H4 (cell line): ENCODE data around the gene FOXP3. TPM values are rescaled to one million over a fixed set of nuclear protein-coding genes. Genes with fewer than 3 reads are reported as not detected.

Experiments
- DNase-seq: peaks from one replicate; pipeline ENCODE4 v3.0.0-alpha.2; 2015; ENCODE audit warnings: low spot score
- total RNA-seq: library from RNA; depleted of rRNA; stranded (reverse); fragments of >200 nt; shearing (Covaris generic); gene quantifications from 2 replicates; pipeline ENCODE4 v1.2.3, GENCODE V29; 2014; rRNA removed

FOXP3 gene
- total RNA-seq, 1 experiment from 2014 or later = not detected

DNA sequence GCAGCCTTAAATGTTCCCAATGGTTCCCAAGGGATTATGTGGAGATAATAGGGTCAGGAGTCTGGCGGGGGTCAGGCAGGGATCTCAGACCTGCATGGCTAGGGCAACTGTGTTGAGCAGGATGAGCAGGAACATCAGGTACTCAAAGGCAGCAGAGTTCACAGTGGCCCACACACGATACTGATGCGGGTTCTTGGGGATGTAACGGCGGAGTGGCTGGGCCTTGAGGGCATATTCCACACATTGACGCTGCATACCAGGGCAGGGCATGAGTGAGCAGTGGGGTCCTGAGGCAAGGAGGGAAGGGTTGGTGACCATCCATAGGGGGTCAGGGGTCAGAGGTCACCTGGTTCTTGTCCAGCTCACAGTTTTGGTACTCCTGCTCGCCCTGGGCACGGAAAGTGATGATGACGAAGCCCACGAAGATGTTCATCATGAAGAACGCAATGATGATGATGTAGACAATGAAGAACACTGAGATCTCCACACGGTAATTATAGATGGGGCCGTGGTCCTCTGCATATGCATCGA lies 49.4 kb downstream of the FOXP3 start:
- DNase-seq = no peak

DNA sequence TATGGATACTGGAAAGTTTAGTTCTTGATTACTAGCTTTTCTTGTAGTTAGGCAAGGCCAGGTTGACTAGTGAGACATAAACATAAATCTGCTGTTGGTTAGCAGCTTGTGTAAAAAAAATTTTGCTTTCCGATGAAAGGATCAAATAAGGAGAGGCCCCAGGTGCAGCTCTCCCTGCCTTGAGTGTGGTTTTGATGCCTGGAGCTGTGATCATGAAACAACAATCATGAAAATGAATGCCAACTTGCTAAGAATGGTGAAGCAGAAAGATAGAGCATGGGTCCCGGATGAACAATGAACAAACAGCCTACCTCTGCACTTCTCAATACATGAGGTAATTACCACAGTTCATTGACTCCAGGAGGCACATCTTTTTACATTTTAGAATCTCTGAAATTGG lies 50.1 kb downstream of the FOXP3 start:
- DNase-seq = no peak

DNA sequence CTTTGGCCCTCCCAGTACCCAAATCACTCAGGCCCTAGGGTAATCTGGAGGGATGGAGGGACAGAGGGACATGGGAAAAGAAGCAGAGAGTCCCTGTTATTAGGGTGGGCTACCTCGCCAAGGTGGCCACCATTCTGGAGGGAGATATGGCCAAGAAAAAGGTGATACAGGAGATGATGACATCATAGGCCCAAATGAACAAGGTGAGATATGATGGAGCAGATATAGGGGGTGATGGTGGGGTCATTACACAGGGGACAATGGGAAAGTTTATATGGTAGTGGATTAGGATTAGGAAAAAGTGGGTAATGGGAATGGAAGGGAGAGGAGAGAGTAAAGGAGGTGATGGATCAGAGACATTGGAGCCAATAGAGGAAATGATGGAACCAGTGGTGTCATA lies 51.6 kb downstream of the FOXP3 start:
- DNase-seq = no peak

DNA sequence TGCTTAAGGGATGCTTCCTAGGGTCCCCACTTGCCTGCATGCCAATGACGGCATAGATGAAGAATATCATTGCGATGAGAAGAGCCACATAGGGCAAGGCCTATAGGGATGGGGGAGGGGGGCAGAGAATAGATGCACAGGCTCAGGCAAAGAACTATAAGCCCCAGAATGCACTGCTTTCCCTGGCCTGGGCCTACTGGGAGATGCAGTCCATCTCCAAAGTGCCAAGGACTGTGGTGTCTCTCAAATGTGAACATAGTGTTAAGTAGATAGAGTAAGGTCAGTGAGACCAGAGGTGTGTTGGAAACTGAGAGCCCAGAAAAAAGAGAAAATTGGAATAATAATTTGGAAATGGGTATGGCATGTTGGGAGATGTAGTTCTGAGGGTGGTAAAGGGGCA lies 52.3 kb downstream of the FOXP3 start:
- DNase-seq = no peak

DNA sequence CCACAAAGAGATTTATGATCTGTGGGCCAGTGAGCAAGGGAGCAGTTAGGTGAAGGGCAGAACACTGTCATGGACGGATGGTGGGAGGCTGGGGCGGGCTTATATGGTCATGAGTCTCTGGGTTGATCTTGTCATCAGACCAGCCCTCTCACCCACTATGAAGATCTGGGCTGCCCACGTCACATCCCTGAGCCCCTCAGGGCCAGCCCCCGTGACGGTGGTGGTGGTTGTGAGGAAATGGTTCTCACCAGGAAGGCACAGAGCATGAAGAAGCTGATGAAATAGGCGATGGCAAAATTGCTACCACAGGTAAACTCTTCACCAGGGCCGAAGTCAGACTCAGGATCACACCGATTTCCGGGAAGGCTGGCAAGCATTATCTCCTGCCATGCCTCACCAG lies 53.4 kb downstream of the FOXP3 start:
- DNase-seq = no peak

DNA sequence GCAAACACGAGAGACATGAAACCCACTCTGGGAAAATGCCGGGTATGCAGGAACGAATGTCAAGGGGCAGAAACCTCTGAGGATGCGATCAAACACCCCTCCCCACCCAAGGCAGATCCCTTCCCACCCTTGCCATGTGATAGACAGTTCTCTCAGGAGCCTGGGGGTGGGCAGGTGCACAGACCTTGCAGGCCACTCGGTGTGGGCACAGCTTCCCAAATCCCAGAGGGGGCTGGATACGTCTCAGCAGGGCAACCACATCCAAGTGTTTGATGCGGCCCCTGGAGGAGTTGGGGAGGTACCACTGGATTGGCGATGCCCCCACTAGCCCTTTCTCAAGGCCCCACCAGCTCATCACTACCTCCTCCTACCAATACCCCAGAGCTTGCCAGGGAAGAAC lies 54.1 kb downstream of the FOXP3 start:
- DNase-seq = no peak

DNA sequence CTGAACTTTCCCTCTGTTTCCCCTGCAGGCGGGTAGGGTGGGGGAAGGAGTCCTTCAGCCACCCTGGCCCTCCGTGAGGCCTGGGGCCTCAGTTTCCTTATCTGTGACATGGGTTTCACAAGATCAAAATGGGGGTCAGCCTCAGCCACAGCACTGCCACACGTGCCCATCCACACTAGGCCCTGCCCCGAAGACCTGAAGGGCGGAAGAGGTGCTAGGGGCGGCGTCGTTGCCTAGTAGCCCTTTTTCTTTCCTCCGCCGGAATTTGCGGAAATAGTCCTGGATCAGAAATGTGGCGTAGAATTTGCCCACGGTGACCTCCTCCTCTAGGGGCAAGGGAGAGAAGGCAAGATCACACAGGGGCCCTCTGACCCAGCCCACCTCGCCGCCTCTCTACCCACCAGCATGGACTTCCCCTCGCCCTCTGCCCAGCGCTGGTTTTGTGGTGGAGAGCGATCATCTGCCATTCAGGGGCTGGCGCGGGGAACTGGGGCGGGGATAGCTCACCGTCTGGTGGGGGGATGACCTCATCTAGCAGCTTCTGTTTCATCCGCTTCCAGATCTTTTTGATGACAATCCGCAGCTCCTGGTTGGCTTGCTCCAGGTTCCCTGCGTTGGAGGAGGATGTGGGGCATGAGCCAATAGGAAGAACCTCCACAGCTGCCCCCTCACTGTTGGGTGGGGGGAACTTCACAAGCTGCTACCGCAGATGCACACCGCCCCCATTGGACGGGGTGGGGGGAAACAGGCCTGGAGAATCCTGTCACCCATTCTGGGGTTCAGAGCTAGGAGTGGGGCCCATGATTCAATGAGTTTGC lies 54.9 kb downstream of the FOXP3 start:
- no peak for DNase-seq

DNA sequence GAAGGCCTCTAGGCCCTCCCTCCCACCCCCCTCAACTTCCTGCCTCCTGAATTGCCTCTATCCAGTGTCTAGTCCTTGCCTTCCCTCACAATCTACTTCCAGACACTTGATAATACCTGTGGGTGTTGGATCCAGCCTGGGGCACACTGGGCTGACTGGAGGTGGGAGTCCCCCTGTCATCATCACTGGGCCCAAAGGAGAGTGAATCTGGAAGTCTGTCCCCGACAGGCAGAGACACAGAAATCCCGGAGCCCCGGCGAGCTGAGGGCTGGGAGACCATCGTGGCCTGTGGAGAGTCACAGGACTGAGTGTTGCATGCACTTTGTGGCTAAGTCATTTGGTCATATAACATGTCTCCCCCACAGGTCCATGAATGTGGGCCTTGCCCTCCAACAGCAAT lies 56.1 kb downstream of the FOXP3 start:
- DNase-seq = no peak

DNA sequence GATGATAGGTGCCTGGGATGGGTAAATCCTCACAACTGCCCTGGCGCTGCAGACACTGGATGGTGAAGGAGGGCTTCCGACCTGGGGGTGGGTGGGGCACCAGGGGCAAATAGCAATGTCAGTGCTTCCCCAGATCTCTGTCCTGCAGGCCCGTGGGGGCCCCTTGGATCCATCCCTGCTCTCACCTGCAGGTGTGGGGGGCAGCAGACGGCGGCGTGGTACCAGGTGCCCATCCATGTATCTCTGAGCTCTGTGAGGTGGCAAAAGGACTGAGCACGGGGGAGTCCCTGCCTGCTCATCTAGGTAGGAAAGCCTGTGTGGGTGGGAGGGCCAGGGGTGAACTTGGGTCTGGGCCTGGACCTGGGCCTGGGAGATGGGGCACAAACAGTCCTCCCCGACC lies 58.0 kb downstream of the FOXP3 start:
- DNase-seq = no peak

DNA sequence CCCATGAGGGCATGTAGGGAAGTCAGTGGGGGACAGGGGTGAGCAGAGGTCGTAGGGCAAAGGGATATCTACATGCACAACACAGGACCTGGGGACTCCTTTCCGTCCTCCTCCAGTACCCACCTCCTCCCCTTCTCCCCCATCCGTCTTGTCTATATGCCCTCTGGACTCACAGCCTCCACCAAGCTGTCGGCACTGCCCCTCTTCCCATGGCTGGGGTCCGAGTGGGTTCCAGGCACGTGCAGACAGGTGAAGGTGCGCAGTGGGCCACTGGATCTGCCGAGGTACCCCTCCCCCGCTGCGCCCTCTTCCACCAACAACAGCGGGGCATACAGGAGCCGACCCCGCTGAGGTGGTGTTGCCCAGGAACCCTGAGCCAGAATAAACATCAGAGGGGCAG lies 59.1 kb downstream of the FOXP3 start:
- no peak for DNase-seq

DNA sequence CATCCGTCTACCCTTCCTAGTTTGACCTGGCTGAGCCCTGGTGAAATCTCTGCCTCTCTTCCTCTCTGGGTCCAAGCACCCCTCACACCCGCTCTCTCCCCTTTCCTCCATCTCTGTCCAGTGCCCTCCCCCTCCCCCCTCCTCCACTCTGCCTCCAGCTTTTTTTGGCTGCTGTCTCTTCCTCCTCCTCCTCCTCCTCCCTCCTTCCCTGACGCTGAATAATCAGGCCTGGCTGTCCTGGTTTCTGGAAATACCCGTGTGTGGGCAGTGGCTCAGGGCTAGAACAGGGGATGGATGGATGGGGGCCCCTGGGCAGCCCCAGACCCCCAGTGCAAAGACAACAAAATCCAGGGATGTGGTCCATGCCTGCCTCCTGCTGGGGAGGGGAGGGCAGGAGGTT lies 59.8 kb downstream of the FOXP3 start:
- DNase-seq = no peak

DNA sequence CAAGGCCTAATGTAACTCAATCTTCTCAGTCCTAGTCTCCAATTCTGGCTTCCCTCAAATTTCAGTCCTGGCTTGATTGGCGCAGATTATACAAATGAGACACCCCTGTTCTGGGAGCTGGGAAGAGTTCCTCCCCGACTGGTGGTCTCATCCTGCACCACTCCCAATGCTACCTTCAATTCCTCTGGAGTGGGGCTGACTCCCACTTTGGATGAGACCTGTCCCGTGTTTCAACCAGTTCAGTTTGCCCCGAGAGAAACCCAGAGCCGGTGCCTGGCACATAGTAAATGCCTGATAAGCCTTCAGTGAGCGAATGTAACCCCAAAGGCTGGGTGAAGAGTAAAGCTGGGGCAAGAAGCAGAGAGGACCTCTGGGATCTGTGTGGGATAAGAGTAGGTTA lies 60.5 kb downstream of the FOXP3 start:
- DNase-seq = no peak

DNA sequence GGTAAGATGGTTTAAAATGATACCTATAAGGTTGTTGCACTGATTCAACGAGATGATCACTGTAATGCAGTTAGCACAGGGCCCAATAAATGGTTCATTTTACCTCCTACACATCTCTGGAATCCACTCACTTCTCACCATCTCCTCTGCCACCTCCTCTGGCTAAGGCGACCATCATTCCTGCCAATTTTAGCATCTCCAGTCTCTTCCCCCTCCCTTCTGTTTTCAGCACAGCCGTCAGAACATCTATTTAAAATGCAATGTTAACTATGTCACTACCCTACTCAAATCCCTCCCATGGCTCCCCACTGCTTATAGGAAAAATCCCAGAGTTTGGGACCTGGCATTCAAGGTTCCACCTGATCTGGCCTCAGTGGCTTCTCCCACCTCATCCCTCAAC lies 61.0 kb downstream of the FOXP3 start:
- no peak for DNase-seq

DNA sequence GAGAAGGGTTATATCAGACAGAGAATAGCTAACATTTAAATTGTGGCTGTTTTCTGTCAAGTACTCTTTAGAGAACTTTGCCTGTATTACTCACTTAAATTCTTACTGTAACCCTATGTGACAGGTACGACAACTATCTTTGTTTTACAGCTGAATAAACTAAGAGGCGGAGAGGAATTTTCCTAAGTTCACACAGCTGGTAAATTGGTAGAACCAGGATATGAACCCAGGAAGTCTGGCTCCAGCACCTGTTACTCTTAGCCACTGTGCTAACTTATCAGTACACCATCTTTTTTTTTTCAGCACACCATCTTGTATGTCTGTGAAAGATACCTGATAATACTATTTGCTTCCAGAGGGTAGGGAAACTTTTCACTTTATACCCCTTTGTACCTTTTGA lies 62.5 kb downstream of the FOXP3 start:
- no peak for DNase-seq

Other genes with a start within 250 kb of the FOXP3 start
- 23.7 and 47.1 TPM in 2 replicates for gene TFE3, start 221.4 kb downstream of the FOXP3 start, total RNA-seq
- gene CCDC120, start 205.7 kb downstream of the FOXP3 start, total RNA-seq = 0.08 and 0.31 TPM in 2 replicates
- gene PRAF2, start 190.7 kb downstream of the FOXP3 start, total RNA-seq = 12.5 and 18.2 TPM in 2 replicates
- gene WDR45, start 184.8 kb downstream of the FOXP3 start, total RNA-seq = 50.0 and 57.6 TPM in 2 replicates
- 18.1 and 24.6 TPM in 2 replicates for gene GPKOW, start 141.0 kb downstream of the FOXP3 start, total RNA-seq
- 0.48 and 2.3 TPM in 2 replicates for gene MAGIX, start 102.0 kb downstream of the FOXP3 start, total RNA-seq
- gene PLP2, start 92.8 kb downstream of the FOXP3 start, total RNA-seq = 94.5 and 137 TPM in 2 replicates
- gene PRICKLE3, start 78.3 kb downstream of the FOXP3 start, total RNA-seq = 2.5 and 6.8 TPM in 2 replicates
- 0.19 TPM in 1 of 2 replicates, not detected in the other for gene SYP, start 64.5 kb downstream of the FOXP3 start, total RNA-seq
- gene CACNA1F, start 31.4 kb downstream of the FOXP3 start, total RNA-seq = not detected in 2 replicates
- 9.2 and 11.3 TPM in 2 replicates for gene CCDC22, start 29.2 kb downstream of the FOXP3 start, total RNA-seq
- gene PPP1R3F, start 5.1 kb upstream of the FOXP3 start, total RNA-seq = 8.2 and 10.5 TPM in 2 replicates
- gene GAGE10, start 38.9 kb upstream of the FOXP3 start, total RNA-seq = not detected in 2 replicates
- not detected in 2 replicates for gene GAGE12J, start 57.3 kb upstream of the FOXP3 start, total RNA-seq
- not detected in 2 replicates for gene GAGE13, start 66.9 kb upstream of the FOXP3 start, total RNA-seq